HG02623 (cell line): Measurements from ENCODE around the gene ARMC9.
"Not testable (repeated sequence)": the region's sequence is repeated elsewhere in the genome, so short reads cannot be mapped to it uniquely, and the experiment has no call there.

Source experiments
- ATAC-seq: cut with Tn5 transposase; IDR thresholded peaks from one replicate; pipeline ENCODE4 v1.9.1; 2021; ENCODE audit warnings: moderate library complexity; ENCODE audit not compliant: unreplicated experiment

ARMC9 gene, protein sequence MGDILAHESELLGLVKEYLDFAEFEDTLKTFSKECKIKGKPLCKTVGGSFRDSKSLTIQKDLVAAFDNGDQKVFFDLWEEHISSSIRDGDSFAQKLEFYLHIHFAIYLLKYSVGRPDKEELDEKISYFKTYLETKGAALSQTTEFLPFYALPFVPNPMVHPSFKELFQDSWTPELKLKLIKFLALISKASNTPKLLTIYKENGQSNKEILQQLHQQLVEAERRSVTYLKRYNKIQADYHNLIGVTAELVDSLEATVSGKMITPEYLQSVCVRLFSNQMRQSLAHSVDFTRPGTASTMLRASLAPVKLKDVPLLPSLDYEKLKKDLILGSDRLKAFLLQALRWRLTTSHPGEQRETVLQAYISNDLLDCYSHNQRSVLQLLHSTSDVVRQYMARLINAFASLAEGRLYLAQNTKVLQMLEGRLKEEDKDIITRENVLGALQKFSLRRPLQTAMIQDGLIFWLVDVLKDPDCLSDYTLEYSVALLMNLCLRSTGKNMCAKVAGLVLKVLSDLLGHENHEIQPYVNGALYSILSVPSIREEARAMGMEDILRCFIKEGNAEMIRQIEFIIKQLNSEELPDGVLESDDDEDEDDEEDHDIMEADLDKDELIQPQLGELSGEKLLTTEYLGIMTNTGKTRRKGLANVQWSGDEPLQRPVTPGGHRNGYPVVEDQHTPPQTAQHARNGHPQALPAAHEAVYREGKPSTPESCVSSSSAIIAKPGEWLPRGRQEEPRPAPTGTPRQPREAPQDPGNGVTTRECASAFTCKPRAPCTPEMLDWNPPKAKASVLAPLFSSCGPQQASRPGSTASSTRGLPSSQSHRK

DNA sequence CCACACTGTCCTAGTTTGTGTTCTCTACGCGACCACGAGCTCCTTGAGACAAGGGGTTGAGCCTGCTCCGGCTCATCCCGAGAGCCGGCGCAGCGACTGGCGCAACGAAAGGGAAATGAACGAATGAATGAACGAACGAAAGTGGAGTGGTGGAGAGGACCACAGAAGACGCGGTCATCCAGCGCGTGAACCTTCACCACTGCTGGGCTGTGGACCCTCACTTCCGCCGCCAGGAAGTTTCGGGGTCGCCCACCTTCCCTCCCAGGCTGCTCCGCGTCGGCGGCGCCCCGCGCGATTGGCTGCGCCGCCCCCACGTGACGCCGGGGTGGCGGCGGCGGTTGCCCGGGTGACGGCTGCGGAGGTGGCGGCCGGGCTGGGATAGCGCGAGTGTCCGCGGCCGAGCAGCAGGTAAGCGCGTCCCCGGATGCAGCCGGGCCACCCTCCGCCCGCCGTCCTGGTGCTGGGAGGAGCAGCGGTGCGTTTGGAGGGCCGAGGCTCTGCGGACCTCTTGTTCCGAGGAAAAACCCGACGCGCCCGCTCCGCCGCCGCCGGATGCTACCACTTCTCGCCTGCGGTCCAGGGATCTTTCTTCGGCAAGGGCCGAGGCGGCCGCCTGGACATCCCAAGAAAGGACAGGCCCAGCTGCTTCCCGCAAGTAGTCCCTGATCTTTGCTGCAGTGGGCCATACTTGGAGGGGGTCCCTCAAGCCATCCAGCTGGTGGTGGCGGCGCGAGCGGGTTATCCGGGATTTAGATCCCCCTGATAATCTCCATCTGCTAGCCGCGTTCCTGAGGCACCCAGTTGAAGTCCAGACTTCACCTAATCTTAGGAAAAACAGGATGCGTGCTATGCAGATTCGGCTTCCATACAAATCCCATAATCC lies at the start of gene ARMC9:
ARMC9 (plus strand) TSS at position 341 of the 883 bp plus-strand sequence. CDS start 7,608 bp downstream, outside the sequence.
- ATAC-seq, result peak; percentile 94

DNA sequence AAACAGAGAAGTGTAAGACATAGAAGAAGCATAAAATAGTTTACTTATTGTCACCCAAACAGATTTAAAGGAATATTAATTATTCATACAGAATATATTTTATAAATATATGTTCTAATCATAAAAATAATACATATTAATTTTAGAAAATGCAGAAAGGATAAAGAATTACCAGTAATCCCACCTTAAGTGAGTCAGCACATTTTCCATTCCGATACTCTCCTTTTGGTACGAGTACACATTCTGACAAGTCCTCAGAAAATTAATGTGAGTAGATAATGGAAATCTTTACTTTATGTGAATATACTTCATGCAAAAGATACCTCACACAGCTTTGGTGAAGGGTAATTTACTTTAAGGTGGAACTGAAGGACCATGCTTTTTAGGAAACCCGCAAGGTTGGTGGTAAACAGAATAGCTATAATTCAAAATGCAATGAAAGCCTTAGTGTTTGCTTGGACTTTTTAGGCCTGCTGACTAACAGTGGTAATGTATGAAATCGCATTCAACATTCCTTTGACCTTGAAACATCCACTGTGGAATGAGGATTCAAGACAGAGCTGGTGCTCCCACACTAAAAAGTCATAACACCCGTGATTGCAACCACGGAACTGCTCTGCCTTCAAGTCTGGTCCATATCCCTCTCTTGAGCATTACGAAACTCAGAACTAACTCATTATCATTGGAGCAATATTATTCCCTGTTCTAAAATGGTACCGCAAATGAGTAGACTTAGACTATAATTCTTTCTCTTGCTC lies 45.5 kb upstream of the ARMC9 start:
- ATAC-seq, result no peak

DNA sequence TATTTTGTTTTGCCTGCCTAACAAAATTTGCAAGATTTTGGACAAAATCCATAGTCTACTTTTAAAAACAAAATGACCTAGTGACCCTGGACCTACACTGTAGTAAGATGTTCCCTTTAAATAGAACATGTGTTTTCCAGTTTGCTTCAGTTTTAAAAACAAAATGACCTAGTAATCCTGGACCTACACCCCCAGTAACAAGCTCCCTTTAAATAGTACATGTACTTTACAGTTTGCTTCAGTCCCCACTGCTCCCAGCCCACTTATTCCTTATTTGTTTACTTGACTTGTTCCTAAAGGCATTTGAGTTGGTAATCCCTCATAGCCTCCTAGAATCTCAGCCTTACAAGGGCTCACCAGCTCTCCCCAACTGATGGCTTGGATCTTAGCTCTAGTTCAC lies 39.1 kb upstream of the ARMC9 start:
- no peak for ATAC-seq

DNA sequence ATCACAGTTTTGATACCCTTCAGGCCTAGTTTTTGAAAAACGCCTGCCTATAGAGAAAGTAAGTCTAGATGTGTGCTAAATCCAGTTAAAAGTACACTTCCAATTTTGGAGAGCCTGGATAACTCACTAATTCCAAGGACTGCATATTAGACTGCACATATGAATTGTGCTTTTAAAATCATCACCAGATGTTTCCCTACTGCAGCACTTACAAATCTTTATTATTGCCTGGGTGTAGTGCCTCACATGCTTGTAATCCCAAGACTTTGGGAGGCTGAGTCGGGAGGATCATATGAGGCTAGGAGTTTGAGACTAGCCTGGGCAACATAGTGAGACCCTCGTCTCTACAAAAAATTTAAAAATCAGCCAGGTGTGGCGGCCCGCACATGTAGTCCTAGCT lies 37.7 kb upstream of the ARMC9 start:
- ATAC-seq, result no peak

DNA sequence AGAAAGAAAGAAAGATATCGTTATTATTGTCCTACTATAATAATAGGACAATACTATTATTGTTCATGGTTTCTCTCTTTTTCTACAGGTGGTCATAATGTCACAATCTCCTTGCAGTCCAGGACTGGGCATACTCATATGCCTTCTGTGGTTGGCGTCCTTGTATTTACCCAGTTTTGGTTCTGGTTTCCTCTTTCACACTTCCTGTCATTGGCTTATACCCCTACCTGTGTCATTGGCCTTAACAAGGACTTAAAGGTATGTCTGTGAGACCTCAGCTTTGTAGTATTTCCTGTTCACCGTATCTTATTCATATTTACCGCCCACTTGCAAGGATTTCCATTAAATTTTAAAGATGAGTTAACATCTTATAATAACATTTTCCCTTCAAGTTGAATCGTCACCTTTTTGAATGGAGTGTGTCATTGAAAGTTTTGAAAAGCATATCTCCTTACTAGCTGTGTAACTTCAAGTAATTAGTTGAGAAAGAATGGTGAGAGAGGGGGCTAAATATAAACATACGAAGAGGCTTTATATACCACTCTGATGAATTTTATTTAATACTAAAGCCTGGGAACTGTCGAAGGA lies 37.1 kb upstream of the ARMC9 start:
- ATAC-seq, result no peak

DNA sequence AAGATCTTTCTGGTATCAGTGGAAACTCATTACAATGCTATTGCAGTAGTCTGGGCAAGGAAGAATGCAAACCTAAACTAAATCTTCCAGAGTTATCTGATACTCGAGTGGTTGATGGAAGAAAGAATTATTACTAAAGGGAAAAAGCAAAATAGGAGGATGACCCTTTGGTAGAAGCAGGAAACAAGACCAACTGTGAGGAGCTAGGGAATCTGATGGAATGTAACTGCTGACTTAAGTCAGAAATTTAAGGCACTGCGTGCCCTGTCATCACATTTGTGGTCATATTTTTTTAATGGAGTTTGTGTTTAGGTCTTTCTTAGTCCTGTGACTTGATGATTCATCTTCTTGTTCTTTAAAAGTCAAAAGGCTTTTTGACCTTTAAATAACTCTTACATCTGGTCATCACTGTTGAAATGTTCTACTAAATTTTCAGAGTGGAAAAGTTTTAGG lies 36.5 kb upstream of the ARMC9 start:
- no peak for ATAC-seq

DNA sequence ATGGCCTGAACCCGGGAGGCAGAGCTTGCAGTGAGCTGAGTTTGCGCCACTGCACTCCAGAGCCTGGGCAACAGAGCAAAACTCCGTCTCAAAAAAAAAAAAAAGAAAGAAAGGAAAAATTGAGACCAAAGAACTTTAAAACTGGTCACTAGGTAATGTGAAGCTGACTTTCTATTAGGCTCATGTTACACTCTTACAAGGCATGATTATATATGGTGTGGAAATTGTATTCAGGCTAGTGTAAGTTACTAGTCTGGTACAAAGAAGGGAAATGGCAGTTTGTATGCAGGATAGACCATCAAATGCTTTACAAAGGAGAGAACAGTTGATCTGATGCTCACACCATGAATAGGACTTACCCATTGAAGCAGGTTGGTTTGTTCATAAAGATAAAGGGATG lies 35.4 kb upstream of the ARMC9 start:
- no peak for ATAC-seq

DNA sequence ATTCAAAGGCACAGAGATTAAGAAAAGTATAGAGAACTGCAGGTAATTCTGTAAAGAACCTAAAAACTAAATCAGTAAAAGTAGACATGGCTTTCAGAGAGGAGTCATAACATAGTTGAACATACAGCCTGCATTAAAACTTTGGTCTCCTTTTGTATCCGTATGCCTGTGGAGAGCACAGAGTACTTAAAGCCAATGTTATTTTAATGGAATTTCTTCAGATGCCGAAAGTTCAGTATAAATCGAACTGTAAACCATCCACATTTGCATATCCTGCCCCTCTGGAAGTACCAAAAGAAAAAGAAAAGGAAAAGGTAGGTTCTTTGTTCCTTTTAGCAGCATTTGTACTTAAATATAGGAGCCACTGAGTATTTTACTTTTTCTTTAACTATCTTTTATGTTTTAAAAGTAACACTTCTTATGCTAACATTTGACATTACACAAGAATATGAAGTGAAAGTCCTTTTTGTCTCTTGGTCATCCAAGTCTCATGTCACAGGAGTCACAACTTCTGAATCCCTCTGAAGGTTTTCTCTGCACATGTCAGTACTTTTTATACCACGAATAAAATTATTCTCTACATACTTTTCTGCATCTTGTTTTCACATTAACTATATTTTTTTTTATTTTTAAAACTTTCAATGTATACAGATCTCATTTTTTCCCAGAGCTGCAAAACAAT lies 34.9 kb upstream of the ARMC9 start:
- ATAC-seq, result no peak

DNA sequence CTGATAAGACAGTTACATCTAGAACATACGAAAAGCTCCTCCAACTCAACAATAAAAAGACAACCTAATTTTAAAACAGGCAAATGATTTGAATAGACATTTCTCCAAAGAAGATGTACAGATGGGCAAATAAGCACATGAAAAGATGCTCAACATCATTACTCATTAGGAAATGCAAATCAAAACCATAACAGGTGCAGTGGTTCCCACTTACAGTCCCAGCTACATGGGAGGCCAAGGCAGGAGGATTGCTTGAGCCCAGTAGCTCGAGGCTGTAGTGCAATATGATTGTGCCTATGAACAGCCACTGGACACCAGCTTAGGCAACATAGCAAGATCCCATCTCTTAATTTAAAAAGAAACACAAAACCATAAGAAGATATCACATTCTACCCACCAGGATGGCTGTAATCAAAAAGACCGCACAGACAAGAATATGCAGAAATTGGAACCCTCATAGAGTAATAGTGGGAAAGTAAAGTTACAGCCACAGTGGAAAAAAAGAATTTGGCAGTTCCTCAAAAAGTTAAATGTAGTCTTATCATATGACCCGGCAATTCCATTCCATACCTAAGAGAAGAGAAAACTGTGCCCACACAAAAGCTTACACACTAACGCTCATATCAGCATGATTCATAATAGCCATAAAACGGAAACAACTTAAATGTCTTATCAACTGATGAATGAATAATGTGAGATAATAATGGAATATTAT lies 30.5 kb upstream of the ARMC9 start:
- no peak for ATAC-seq

DNA sequence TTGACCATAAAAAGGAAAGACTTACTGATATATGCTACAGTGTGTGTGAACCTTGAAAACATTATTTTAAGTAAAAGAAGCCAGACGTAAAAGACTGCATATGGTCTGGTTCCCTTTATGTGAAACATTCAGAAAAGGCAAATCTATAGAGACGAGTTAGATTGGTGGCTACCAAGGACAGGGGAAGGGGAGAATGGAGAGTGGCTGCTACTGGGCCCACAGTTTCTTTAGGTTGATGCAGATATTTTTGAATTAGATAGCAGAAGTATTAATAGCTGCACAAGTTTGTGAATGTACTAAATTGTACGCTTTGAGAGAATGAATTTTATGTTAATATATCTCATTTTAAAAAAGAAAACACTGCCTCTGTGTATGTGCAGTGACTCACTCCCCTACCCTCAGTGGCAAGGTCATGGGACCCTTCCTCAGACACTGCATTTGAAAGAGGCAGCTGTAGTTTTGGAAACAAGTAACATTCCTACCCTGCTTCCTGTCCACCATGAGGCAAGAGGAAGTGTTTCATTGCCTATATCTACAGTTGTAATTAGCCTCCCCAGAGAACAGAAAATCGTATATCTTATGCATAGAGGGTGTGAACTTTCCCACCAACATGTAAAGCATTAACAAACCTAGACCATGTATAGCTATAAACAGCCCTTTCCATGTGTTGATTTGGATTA lies 29.8 kb upstream of the ARMC9 start:
- ATAC-seq, result no peak

DNA sequence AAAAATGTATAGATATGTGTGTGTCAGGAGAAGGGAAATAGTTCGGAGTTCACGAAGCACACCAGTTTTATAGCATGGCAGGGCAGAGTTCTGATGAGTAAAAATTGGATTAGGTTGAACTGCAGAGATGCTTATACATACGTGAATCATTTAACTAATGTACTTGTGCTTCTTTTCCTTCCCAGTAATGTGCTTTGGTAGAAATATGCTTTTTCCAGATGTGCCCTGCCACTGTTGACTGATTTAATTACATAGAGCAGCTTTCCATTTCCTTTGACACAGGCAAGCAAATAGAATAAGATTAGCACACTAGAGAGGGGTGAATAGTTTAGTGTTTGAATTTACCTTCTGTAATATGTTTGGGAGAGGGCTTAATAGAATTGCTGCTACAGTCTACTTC lies 28.9 kb upstream of the ARMC9 start:
- ATAC-seq, result no peak

DNA sequence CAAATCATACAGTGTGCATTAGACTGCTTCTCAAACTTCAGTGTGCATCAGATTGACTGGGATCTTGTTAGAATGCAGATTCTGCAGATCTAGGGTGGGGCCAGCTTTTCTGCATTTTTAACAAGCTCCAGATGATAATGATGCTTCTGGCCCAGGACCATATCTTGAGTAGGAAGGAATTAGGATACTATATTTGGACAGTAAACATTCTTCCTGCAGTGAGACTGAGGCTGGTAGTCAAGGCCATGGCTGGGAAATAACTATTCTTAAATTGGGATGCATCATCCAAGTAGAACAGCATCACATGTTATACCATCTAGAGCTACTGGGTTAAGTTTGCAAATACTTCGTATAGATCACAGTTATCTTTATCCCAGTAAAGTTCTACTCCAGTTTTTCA lies 28.4 kb upstream of the ARMC9 start:
- ATAC-seq, result no peak

DNA sequence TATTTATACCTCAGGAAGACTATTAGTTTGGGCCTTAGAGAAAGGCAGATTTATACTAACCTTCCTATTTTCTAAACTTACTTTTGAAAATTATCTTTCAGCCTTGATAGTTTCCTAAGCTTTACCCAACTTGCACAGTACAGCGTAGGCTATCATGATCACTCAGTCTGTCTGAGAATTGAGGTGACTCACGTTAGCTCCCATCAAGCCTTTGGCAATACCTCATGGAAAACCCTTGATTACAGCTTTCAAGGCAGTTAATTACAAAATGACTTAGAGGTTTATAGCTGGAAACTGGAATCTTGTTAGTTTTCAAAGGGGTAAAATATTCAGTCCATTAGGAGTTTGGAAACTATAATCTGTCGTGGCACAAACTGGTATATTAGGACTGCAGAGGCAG lies 26.4 kb upstream of the ARMC9 start:
- ATAC-seq, result no peak

DNA sequence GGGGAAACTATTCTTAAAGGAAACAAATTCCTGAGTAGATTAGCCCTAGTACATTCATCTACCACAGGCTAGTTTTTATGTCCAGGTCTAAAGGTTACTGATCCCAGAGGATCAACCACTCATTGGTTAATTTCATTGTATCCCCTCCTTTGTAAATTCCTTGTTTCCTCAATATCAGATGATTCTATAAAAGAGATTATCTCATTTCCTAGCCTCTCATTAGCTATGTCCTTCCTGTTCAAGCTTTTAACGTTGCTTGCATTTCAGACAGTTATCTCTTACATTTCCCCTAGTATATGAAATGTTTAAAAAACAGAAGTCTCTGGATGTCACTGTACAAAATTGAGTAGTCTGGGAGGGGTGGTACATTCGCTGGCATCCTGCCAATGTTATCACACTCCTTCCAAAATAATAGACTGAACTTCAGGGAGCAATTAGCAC lies 24.2 kb upstream of the ARMC9 start:
- ATAC-seq, result no peak

DNA sequence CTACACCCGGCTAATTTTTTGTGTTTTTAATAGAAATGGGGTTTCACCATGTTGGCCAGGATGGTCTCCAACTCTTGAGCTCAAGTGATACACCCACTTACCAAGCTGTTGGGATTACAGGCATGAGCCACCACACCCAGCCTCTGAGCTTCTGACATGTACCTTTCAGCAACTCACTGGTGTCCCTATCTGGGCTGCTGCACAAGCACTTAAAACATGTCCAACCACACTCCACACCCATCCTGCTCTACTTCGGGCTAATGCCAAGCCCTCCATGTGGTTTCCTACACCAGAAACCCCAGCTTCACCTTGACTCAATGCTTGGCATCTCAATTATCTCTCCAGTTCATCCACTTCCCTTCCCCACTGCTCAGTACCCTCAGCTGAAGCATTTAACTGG lies 22.4 kb upstream of the ARMC9 start:
- no peak for ATAC-seq

DNA sequence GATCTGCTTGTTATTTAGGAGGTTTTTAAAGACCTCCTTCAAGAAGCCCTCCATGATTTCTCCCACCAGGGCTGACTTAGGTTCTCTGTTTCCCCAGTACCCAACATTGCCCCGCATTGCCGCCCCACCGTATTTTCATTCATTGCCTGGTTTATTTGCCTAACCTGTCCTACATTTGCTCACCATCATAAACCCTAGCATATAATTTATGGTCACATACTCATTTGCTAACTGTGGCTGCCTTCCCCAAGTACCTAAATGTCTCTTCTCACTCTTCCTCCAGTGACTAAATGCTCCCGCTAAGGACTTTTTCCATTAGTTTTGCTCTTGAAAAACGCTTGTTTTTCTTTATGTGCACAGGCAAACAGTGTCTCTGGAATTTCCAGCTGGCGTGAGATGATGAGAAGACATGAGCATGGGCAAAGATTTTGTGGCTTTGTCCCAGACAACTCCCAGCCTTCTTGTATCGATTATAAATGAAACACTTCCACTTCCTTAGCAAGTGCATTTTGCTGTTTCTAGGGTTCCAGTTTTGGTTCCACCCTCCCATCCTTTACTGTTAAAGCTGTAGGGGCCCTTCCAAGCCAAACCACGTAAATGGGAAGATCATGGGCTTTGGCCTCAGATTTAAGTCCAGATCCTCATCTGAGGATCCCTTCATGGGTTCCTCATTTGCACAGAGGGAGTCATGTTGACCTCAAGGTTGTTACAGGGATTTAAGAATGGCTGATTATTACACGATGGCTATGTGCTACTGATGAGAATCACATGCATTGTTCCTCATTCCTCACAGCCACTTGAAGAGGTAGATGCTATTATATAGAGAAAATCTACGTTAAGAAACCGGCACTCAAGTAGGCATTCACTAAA lies 21.0 kb upstream of the ARMC9 start:
- no peak for ATAC-seq

DNA sequence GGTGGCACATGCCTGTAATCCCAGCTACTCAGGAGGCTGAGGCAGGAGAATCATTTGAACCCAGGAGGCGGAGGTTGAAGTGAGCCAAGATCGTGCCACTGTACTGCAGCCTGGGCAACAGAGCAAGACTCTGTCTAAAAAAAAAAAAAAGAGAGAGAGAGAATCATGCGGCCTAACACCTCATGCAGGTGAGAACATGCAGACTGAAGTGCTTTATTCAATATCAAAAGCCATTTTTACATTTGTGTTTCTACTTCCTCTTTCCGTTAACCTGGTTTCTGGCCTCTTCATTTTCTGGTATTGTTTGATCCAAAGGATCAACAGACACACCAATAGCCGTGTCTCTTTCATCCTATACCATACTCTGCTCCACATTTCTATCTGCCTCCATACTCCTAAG lies 19.6 kb upstream of the ARMC9 start:
- not testable (repeated sequence) for ATAC-seq
